HepG2 (cell line): ENCODE data around the gene LRP10. TPM values are rescaled to one million over a fixed set of nuclear protein-coding genes. Genes with fewer than 3 reads are reported as not detected.

ENCODE experiments used
- CBFB ChIP-seq: sonication (generic); formaldehyde crosslinking; IDR thresholded peaks from 2 replicates; pipeline ENCODE4 v1.4.0; 2020; ENCODE audit warnings: missing genetic modification reagents
- CREB1 ChIP-seq, 2 experiments: fragments of 450-650 bp in 1 of 2; IDR thresholded peaks; 2 replicates each; pipeline ENCODE4 v1.6.1; 2016 to 2017; ENCODE audit warnings: control low read depth in 1 of 2, mild to moderate bottlenecking in 1 of 2, missing compliant biosample characterization in 1 of 2, missing genetic modification characterization in 1 of 2
- FIP1L1 ChIP-seq: fragments of 200-400 bp; formaldehyde crosslinking; IDR thresholded peaks from 2 replicates; pipeline ENCODE4 v1.6.1; 2018; ENCODE audit warnings: low read depth, mild to moderate bottlenecking, low read length, moderate library complexity, borderline replicate concordance; ENCODE audit not compliant: insufficient read depth
- HNRNPL ChIP-seq: fragments of 200-400 bp; formaldehyde crosslinking; IDR thresholded peaks from 2 replicates; pipeline ENCODE4 v1.6.1; 2017; ENCODE audit warnings: mild to moderate bottlenecking, low read depth, low read length
- PRMT3 ChIP-seq: sonication (generic); formaldehyde crosslinking; IDR thresholded peaks from 2 replicates; pipeline ENCODE4 v1.8.1; 2022; ENCODE audit warnings: low read depth, mild to moderate bottlenecking, moderate library complexity, missing genetic modification reagents, borderline replicate concordance
- RAD21 ChIP-seq: fragments of 450-650 bp; formaldehyde crosslinking; IDR thresholded peaks from 2 replicates; pipeline ENCODE4 v1.5.0; 2020; ENCODE audit warnings: mild to moderate bottlenecking
- RBFOX2 ChIP-seq: fragments of 200-400 bp; formaldehyde crosslinking; IDR thresholded peaks from 2 replicates; pipeline ENCODE4 v1.6.1; 2017; ENCODE audit warnings: low read depth, mild to moderate bottlenecking, low read length
- SIN3A ChIP-seq: IDR thresholded peaks from 2 replicates; pipeline ENCODE4 v1.6.1; 2011; ENCODE audit warnings: low read depth, mild to moderate bottlenecking, control low read depth, low read length, borderline replicate concordance
- SIX4 ChIP-seq: sonication (generic); formaldehyde crosslinking; IDR thresholded peaks from 2 replicates; pipeline ENCODE4 v1.4.0; 2020; ENCODE audit warnings: missing genetic modification reagents
- ZBTB1 ChIP-seq: sonication (generic); formaldehyde crosslinking; IDR thresholded peaks from 2 replicates; pipeline ENCODE4 v1.4.0; 2020; ENCODE audit warnings: missing genetic modification reagents, borderline replicate concordance
- ZNF124 ChIP-seq: sonication (generic); formaldehyde crosslinking; IDR thresholded peaks from 2 replicates; pipeline ENCODE4 v1.4.0; 2020; ENCODE audit warnings: missing genetic modification reagents
- ZNF253 ChIP-seq: sonication (generic); formaldehyde crosslinking; IDR thresholded peaks from 2 replicates; pipeline ENCODE4 v1.8.0; 2022; ENCODE audit warnings: mild to moderate bottlenecking, missing genetic modification reagents, borderline replicate concordance
- ZNF264 ChIP-seq: sonication (generic); formaldehyde crosslinking; IDR thresholded peaks from 2 replicates; pipeline ENCODE4 v1.4.0; 2020; ENCODE audit warnings: missing genetic modification reagents
- ZNF382 ChIP-seq: sonication (generic); formaldehyde crosslinking; IDR thresholded peaks from 2 replicates; pipeline ENCODE4 v1.5.0; 2020; ENCODE audit warnings: missing genetic modification reagents, mild to moderate bottlenecking, borderline replicate concordance
- ZNF550 ChIP-seq: sonication (generic); formaldehyde crosslinking; IDR thresholded peaks from 2 replicates; pipeline ENCODE4 v1.4.0; 2020; ENCODE audit warnings: mild to moderate bottlenecking, missing genetic modification reagents, borderline replicate concordance
- ZNF720 ChIP-seq: sonication (generic); formaldehyde crosslinking; IDR thresholded peaks from 2 replicates; pipeline ENCODE4 v1.4.0; 2020; ENCODE audit warnings: missing genetic modification reagents
- ZNF75D ChIP-seq: sonication (generic); formaldehyde crosslinking; IDR thresholded peaks from 2 replicates; pipeline ENCODE4 v1.8.1; 2023; ENCODE audit warnings: missing genetic modification reagents, mild to moderate bottlenecking, borderline replicate concordance
- ZSCAN21 ChIP-seq: sonication (generic); formaldehyde crosslinking; IDR thresholded peaks from 2 replicates; pipeline ENCODE4 v1.8.0; 2022; ENCODE audit warnings: mild to moderate bottlenecking, missing genetic modification reagents, moderate library complexity, borderline replicate concordance
- polyA plus RNA-seq, 8 experiments: library from polyadenylated mRNA; depleted of rRNA in 3 of 8; stranded (reverse) in 7 of 8; unstranded in 1 of 8; fragments of >200 nt; fragmentation: Illumina TruSeq in 4 of 8; extraction: Trizol in 4 of 8; gene quantifications; 2 replicates each; pipeline versions ENCODE4 v1.2.1 to v1.2.3, GENCODE V29; 2011 to 2016; ENCODE audit warnings: low read depth in 4 of 8, missing spikeins in 1 of 8, mixed read lengths in 1 of 8; ENCODE audit not compliant: insufficient read depth in 1 of 8
- total RNA-seq, 5 experiments: library from RNA; depleted of rRNA; stranded (reverse); fragments of >200 nt; fragmentation: Illumina TruSeq; extraction: Trizol; gene quantifications; 2 replicates each; pipeline ENCODE4 v1.2.3, GENCODE V29; 2016; ENCODE audit warnings: low read depth in 1 of 5
- TF ChIP-seq, protein P1 (sequence below): sonication (generic); formaldehyde crosslinking; IDR thresholded peaks from 2 replicates; pipeline ENCODE4 v1.8.0; 2023; ENCODE audit warnings: mild to moderate bottlenecking, missing genetic modification reagents
- TF ChIP-seq, protein P2 (sequence below): sonication (generic); formaldehyde crosslinking; IDR thresholded peaks from 2 replicates; pipeline ENCODE4 v1.5.0; 2020; ENCODE audit warnings: mild to moderate bottlenecking, missing genetic modification reagents, borderline replicate concordance
- TF ChIP-seq, protein P3 (sequence below): sonication (generic); formaldehyde crosslinking; IDR thresholded peaks from 2 replicates; pipeline ENCODE4 v1.5.0; 2020; ENCODE audit warnings: mild to moderate bottlenecking, low read depth, missing genetic modification reagents, borderline replicate concordance

Gene LRP10
- total and polyA plus RNA-seq, 2 of the 13 experiments (the other 11 are each of a cell fraction or from before 2014, with no cell fraction given): 16.9 to 45.2 TPM

DNA sequence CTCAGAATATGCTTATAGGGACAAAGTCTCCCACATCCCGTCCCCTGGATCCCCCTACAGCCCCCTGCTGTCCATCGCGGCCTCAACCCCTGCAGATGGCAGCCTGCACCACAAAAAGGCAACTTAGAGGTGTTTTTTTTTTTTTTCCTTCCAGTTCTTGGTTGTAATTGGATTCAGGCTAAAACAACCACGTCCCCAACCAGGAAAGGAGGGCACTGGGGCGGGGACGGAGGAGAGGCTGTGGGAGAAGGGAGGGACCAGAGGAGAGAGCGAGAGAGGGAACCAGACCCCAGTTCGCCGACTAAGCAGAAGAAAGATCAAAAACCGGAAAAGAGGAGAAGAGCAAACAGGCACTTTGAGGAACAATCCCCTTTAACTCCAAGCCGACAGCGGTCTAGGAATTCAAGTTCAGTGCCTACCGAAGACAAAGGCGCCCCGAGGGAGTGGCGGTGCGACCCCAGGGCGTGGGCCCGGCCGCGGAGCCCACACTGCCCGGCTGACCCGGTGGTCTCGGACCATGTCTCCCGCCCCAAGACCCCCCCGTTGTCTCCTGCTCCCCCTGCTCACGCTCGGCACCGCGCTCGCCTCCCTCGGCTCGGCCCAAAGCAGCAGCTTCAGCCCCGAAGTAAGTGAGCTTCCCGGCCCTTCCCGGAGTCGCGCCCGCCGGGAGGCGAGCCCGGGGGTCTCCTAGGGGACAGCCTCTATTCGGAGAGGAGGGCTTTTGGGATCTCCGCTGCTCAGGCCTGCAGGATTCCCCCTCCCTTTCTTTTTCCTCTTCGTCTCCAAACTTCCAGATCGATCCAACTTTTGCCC is 35.0 kb upstream of the LRP10 start, which contains the start of gene MMP14 (continued):
- TF ChIP-seq, protein P1, sequence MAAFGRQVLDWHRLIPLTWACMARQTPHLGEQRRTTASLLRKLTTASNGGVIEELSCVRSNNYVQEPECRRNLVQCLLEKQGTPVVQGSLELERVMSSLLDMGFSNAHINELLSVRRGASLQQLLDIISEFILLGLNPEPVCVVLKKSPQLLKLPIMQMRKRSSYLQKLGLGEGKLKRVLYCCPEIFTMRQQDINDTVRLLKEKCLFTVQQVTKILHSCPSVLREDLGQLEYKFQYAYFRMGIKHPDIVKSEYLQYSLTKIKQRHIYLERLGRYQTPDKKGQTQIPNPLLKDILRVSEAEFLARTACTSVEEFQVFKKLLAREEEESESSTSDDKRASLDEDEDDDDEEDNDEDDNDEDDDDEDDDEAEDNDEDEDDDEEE (CRISPR knock-in tag): no peak
- TF ChIP-seq CREB1 (IDR thresholded peaks at IDR 0.05) (no peak), CREB1 (CRISPR knock-in tag; IDR thresholded peaks at IDR 0.05) (no peak), ZNF382 (CRISPR knock-in tag) (no peak), ZBTB1 (no peak), CBFB (CRISPR knock-in tag) (no peak; the same call in 1 of the 2 replicates), ZNF253 (CRISPR knock-in tag) (no peak), HNRNPL (no peak), ZNF720 (no peak), RBFOX2 (no peak), RAD21 (no peak), PRMT3 (no peak), ZNF124 (CRISPR knock-in tag) (no peak), SIN3A (no peak; the same call in 1 of the 2 replicates), FIP1L1 (no peak), ZNF264 (CRISPR knock-in tag) (no peak), ZNF75D (no peak; the same call in 1 of the 2 replicates), ZNF550 (CRISPR knock-in tag) (no peak), SIX4 (CRISPR knock-in tag) (no peak), ZSCAN21 (CRISPR knock-in tag) (no peak)
- TF ChIP-seq, protein P2, sequence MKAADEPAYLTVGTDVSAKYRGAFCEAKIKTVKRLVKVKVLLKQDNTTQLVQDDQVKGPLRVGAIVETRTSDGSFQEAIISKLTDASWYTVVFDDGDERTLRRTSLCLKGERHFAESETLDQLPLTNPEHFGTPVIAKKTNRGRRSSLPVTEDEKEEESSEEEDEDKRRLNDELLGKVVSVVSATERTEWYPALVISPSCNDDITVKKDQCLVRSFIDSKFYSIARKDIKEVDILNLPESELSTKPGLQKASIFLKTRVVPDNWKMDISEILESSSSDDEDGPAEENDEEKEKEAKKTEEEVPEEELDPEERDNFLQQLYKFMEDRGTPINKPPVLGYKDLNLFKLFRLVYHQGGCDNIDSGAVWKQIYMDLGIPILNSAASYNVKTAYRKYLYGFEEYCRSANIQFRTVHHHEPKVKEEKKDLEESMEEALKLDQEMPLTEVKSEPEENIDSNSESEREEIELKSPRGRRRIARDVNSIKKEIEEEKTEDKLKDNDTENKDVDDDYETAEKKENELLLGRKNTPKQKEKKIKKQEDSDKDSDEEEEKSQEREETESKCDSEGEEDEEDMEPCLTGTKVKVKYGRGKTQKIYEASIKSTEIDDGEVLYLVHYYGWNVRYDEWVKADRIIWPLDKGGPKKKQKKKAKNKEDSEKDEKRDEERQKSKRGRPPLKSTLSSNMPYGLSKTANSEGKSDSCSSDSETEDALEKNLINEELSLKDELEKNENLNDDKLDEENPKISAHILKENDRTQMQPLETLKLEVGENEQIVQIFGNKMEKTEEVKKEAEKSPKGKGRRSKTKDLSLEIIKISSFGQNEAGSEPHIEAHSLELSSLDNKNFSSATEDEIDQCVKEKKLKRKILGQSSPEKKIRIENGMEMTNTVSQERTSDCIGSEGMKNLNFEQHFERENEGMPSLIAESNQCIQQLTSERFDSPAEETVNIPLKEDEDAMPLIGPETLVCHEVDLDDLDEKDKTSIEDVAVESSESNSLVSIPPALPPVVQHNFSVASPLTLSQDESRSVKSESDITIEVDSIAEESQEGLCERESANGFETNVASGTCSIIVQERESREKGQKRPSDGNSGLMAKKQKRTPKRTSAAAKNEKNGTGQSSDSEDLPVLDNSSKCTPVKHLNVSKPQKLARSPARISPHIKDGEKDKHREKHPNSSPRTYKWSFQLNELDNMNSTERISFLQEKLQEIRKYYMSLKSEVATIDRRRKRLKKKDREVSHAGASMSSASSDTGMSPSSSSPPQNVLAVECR (CRISPR knock-in tag): 0 out of 2 replicates have a peak, but pooled peaks have one; percentile 5
- TF ChIP-seq, protein P3, sequence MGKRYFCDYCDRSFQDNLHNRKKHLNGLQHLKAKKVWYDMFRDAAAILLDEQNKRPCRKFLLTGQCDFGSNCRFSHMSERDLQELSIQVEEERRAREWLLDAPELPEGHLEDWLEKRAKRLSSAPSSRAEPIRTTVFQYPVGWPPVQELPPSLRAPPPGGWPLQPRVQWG (CRISPR knock-in tag): no peak
